WI38 (cell line): ENCODE results near the gene TCERG1L.
"Not testable (repeated sequence)": the region's sequence is repeated elsewhere in the genome, so short reads cannot be mapped to it uniquely, and the experiment has no call there.

Source experiments
- H3K4me3 ChIP-seq: 2 replicates; pipeline ENCODE4 v1.5.1; 2011; ENCODE audit warnings: low read depth, mild to moderate bottlenecking, control low read depth, low read length
- TF ChIP-seq, protein P1 (sequence below): IDR thresholded peaks from 2 replicates; pipeline ENCODE4 v1.5.1; 2012; ENCODE audit warnings: low read depth, mild to moderate bottlenecking, control low read depth, low read length

Gene TCERG1L

GRCh38 chr10:131142517-131143380 lies 168.8 kb downstream of the TCERG1L start:
- no peak overlapping the region for H3K4me3 ChIP-seq
- TF ChIP-seq, protein P1, sequence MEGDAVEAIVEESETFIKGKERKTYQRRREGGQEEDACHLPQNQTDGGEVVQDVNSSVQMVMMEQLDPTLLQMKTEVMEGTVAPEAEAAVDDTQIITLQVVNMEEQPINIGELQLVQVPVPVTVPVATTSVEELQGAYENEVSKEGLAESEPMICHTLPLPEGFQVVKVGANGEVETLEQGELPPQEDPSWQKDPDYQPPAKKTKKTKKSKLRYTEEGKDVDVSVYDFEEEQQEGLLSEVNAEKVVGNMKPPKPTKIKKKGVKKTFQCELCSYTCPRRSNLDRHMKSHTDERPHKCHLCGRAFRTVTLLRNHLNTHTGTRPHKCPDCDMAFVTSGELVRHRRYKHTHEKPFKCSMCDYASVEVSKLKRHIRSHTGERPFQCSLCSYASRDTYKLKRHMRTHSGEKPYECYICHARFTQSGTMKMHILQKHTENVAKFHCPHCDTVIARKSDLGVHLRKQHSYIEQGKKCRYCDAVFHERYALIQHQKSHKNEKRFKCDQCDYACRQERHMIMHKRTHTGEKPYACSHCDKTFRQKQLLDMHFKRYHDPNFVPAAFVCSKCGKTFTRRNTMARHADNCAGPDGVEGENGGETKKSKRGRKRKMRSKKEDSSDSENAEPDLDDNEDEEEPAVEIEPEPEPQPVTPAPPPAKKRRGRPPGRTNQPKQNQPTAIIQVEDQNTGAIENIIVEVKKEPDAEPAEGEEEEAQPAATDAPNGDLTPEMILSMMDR, result no peak

GRCh38 chr10:131141645-131142516 lies 169.6 kb downstream of the TCERG1L start:
- no peak overlapping the region for H3K4me3 ChIP-seq
- TF ChIP-seq, protein P1, result no peak

GRCh38 chr10:131141207-131141606 lies 170.3 kb downstream of the TCERG1L start:
- TF ChIP-seq, protein P1, result no peak
- H3K4me3 ChIP-seq, result no peak overlapping the region

DNA sequence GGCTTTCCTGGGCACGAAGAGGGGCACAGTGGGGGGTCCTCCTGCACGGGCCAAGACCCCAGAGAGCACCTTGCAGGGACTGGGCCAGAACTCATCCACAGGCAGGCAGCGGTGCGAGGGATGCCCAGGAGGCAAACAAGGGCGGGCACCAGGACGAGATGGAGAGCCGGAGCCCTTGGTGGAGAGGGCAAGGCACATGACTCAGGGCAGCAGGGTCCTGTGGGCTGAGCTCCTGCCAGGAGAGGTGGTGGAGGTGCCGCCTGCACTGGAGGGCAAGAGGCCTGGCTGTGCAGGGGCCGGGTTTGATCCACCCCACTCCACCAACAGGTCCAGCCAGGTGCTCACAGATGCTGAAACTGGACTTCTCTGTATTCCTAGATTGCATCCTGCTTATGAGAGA lies 170.9 kb downstream of the TCERG1L start:
- H3K4me3 ChIP-seq, result no peak overlapping the region
- TF ChIP-seq, protein P1, result no peak

- TF ChIP-seq, protein P1, result no peak
- H3K4me3 ChIP-seq, result no peak overlapping the region
Observed at GRCh38 chr10:131137223-131137622, 174.3 kb downstream of the TCERG1L start.

GRCh38 chr10:131136336-131136735 lies 175.2 kb downstream of the TCERG1L start:
- H3K4me3 ChIP-seq, result not testable (repeated sequence)

GRCh38 chr10:131135716-131136115 lies 175.8 kb downstream of the TCERG1L start:
- TF ChIP-seq, protein P1, result no peak
- no peak overlapping the region for H3K4me3 ChIP-seq
